NOMO-1 treated with DMSO at 0.1 percent for 48 hours (cell line): ENCODE data around the gene ABHD10.
"Not testable (repeated sequence)": the region's sequence is repeated elsewhere in the genome, so short reads cannot be mapped to it uniquely, and the experiment has no call there.

ENCODE experiments used
- DNase-seq: peaks from one replicate; lab custom pipeline; 2025; ENCODE audit not compliant: unreplicated experiment; lab: John Stamatoyannopoulos, UW

Gene ABHD10

DNA sequence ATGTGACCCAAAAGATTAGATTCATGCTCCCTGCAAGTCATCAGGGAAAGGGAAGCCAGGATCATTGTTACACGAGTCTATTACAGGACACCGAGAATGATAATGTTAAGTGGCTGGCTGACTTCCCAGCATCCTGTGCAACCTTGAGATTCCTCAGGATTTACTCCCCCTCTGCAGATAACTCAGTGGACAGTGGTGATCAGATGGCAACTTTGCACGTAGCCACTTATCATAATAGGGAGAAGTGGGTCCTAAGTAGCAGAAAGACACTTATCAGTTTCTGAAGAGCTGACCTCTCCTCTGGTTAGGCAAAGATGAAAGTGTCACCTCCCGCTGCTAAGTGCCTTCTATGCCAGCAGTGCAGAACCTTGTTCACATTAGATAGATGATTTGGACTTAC, 49.0 kb downstream of the ABHD10 start:
- no peak for DNase-seq

DNA sequence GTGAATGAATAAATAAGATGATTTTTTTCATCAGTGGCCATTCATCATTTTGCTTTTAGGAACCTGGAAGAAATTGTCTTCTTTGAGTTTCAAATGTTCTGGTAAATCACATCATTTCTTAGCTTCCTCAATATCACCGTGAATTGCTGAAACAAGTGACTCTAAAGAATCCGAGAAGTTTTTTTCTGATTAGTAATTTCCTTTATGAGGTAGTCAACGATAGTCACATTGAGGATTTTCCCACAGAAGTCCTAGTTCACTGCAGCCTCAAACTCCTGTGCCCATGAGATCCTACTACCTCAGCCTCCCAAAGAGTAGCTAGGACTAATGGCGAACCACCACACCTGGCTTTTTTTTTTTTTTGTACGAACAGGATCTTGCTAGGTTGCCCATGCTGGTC, 52.1 kb downstream of the ABHD10 start:
- no peak for DNase-seq

- DNase-seq = no peak
These were observed 53.4 kb downstream of the ABHD10 start for GRCh38 chr3:112032098-112032731.

- DNase-seq = no peak
These were observed 55.6 kb downstream of the ABHD10 start, which contains the start of gene TMPRSS7 for GRCh38 chr3:112034436-112034835. TMPRSS7 (plus strand) TSS chr3:112034736; CDS start chr3:112034846, 110 bp downstream.

DNA sequence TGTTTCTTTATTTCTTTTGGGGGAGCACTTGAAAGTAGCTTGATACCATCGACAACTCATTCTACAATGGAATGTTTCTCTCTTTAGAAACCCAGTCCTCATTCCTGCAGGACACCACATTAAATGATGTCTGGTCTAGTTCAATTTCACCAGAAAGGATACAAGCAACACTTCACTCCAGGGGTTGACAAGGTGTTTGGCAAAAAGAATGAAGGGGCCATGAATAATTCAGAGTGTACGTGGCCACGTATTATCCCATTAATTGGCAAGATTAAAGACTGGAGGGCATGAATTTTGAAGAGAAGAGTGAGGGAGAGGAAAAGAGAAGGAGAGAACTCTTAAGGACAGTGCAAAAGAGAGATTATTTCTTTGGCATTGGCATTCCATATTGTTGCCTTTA, 56.4 kb downstream of the ABHD10 start:
- DNase-seq = no peak

DNA sequence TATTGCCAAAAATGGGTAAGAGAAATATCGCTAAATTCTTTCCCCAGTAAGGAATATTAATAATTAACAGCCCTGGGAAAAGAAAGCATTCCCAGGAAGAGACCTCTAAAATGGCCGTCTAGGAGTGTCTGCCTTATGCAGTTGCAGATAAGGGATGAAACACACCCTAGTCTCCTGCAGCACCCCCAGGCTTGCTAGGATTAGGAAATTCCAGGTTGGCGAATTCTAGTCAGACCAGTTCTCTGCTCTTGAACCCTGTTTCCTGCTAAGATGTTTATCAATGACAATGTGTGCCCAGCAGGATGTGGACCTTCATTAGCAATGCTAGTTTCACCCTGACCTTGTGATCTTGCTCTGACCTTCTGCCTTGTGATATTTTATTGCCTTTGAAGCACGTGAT, 58.4 kb downstream of the ABHD10 start:
- not testable (repeated sequence) for DNase-seq

DNA sequence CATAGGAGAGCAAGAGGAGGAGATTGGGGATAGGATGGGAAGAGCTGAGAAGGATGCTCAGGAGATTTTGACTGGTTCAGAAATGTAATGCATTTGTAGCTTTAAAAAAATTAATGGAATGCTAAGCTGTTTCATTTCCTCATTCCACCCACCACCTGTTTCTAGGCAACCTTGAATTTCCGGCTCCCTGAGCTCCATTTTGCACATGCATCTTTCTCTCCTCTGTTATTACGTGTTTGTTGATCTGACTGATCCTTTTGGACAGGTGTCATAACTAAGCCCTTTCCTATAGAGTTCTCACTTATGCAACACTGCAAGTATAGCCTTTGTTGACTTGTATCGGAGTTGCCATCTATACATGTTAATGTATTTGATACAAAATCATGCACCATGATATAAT, 60.0 kb downstream of the ABHD10 start:
- DNase-seq = no peak

DNA sequence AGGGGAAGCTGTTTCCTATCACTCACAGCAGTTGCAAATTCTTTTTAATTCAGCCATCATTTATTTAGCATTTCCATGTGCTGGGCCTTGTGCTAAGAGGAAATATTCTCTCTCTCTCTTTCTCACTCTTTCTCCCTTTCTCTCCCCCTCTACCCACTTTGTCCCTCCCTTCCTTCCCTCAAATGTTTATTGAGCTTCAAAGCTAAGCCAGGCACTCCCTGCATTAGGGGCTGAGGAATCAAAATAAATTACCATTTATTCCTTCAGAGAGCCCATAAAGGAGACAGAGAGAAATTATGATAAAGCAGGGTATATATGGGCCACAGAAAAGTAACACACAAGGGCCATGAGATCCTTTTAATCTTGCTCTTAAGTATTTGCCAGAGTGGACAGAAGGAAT, 62.5 kb downstream of the ABHD10 start:
- no peak for DNase-seq

DNA sequence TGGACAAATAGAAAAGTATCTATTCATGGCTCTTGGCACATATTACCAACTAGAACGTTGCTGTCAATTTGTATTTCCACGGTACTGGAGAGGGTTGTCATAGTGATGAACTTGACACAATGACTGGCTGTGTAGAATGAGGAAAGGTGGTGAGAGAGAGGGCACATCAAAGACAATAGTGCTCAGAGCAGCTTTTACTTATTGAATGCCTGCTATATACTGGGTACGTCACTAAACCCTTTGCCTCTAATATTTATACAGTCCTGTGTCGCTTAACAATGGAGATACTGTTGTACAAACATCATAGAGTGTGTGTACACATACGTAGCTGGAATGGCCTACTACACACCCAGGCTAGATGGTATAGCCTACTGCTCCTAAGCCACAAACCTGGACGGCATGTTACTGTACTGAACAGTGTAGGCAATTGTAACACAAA, 64.0 kb downstream of the ABHD10 start:
- no peak for DNase-seq
